Nephron (organoid): ENCODE measurements around the gene LRRC4B.
A peak's percentile ranks its signal among the peaks of the same experiment; 100 is the strongest.

Experiments used
- H3K27ac Mint-ChIP-seq, 3 experiments: 2 replicates each; pipeline ENCODE4 v1.8.0; 2020; ENCODE audit warnings: mixed read lengths in 3 of 3, mild to moderate bottlenecking in 2 of 3, moderate library complexity in 1 of 3
- H3K27me3 Mint-ChIP-seq: 2 replicates; pipeline ENCODE4 v1.8.0; 2021; ENCODE audit warnings: low read depth, mild to moderate bottlenecking, moderate library complexity, mixed read lengths
- H3K36me3 Mint-ChIP-seq: 2 replicates; pipeline ENCODE4 v1.8.0; 2020; ENCODE audit warnings: low read depth, mixed read lengths
- H3K4me1 Mint-ChIP-seq: 2 replicates; pipeline ENCODE4 v1.8.0; 2020; ENCODE audit warnings: mixed read lengths
- H3K4me3 Mint-ChIP-seq, 3 experiments: 2 replicates each; pipeline ENCODE4 v1.8.0; 2020; ENCODE audit warnings: mild to moderate bottlenecking in 3 of 3, mixed read lengths in 3 of 3, moderate library complexity in 2 of 3
- H3K9me3 Mint-ChIP-seq: 2 replicates; pipeline ENCODE4 v1.8.0; 2020; ENCODE audit warnings: mixed read lengths
- CTCF ChIP-seq, 3 experiments: fragments of 200-600 bp; sonication (generic); IDR thresholded peaks; one replicate each; pipeline ENCODE4 v1.5.0; 2021; ENCODE audit warnings: antibody characterized with exemption in 3 of 3; ENCODE audit not compliant: unreplicated experiment in 3 of 3

Gene LRRC4B

GRCh38 chr19:50556282-50557008, 11.8 kb downstream of the LRRC4B start:
- H3K4me1 Mint-ChIP-seq, result peaks cover 27% of the 10 kb centered on the region
- TF ChIP-seq CTCF (IDR thresholded peaks at IDR 0.05; ENCODE audit: unreplicated experiment in 3 of 3), result peak; percentile 85 to 94 (median 93)
- H3K4me3 Mint-ChIP-seq, result peak overlapping the region; percentile 86 to 87 (median 87)
- H3K36me3 Mint-ChIP-seq, result no peaks in the 10 kb centered on the region
- no peaks in the 10 kb centered on the region for H3K9me3 Mint-ChIP-seq
- peaks cover 27% of the 10 kb centered on the region for H3K27me3 Mint-ChIP-seq
- H3K27ac Mint-ChIP-seq, result peak overlapping the region; percentile 26 to 92 (median 72)

- Mint-ChIP-seq H3K4me1 (peaks cover 29% of the 10 kb centered on the region), H3K27me3 (peaks cover 27% of the 10 kb centered on the region), H3K9me3 (no peaks in the 10 kb centered on the region), H3K36me3 (no peaks in the 10 kb centered on the region), H3K27ac (peak overlapping the region in 1 of 3 experiments; percentile 92), H3K4me3 (peak overlapping the region; percentile 64 to 87 (median 70))
- no peak for TF ChIP-seq CTCF (IDR thresholded peaks at IDR 0.05; ENCODE audit: unreplicated experiment in 3 of 3)
These were observed 12.6 kb downstream of the LRRC4B start for GRCh38 chr19:50555450-50556281.

GRCh38 chr19:50555033-50555432, 13.2 kb downstream of the LRRC4B start:
- peak overlapping the region; percentile 23 to 87 (median 64) for H3K4me3 Mint-ChIP-seq
- no peaks in the 10 kb centered on the region for H3K9me3 Mint-ChIP-seq
- no peaks in the 10 kb centered on the region for H3K36me3 Mint-ChIP-seq
- peaks cover 29% of the 10 kb centered on the region for H3K27me3 Mint-ChIP-seq
- TF ChIP-seq CTCF (IDR thresholded peaks at IDR 0.05; ENCODE audit: unreplicated experiment in 3 of 3), result no peak
- H3K27ac Mint-ChIP-seq, result no peak overlapping the region
- peaks cover 35% of the 10 kb centered on the region for H3K4me1 Mint-ChIP-seq

GRCh38 chr19:50554212-50554611, 14.0 kb downstream of the LRRC4B start:
- H3K4me3 Mint-ChIP-seq, result peak overlapping the region in 2 of 3 experiments; percentile 29 to 61

GRCh38 chr19:50553134-50553703, 15.0 kb downstream of the LRRC4B start:
- no peak overlapping the region for H3K27ac Mint-ChIP-seq
- no peaks in the 10 kb centered on the region for H3K9me3 Mint-ChIP-seq
- H3K4me1 Mint-ChIP-seq, result peaks cover 31% of the 10 kb centered on the region
- peak overlapping the region; percentile 65 to 73 (median 71) for H3K4me3 Mint-ChIP-seq
- H3K36me3 Mint-ChIP-seq, result no peaks in the 10 kb centered on the region
- TF ChIP-seq CTCF (IDR thresholded peaks at IDR 0.05; ENCODE audit: unreplicated experiment in 3 of 3), result no peak
- peaks cover 27% of the 10 kb centered on the region for H3K27me3 Mint-ChIP-seq

More at GRCh38 chr19:50554212-50554611, 14.0 kb downstream of the LRRC4B start:
- Mint-ChIP-seq H3K27ac (no peak overlapping the region), H3K4me1 (peaks cover 31% of the 10 kb centered on the region), H3K9me3 (no peaks in the 10 kb centered on the region), H3K27me3 (peaks cover 30% of the 10 kb centered on the region), H3K36me3 (no peaks in the 10 kb centered on the region)
- no peak for TF ChIP-seq CTCF (IDR thresholded peaks at IDR 0.05; ENCODE audit: unreplicated experiment in 3 of 3)
